HG02943 (cell line): Measurements from ENCODE around the gene ARHGAP4.

ENCODE experiments used
- ATAC-seq: cut with Tn5 transposase; IDR thresholded peaks from one replicate; pipeline ENCODE4 v1.9.1; 2021; ENCODE audit warnings: mild to moderate bottlenecking, low read depth, moderate library complexity; ENCODE audit not compliant: unreplicated experiment

Gene ARHGAP4

DNA sequence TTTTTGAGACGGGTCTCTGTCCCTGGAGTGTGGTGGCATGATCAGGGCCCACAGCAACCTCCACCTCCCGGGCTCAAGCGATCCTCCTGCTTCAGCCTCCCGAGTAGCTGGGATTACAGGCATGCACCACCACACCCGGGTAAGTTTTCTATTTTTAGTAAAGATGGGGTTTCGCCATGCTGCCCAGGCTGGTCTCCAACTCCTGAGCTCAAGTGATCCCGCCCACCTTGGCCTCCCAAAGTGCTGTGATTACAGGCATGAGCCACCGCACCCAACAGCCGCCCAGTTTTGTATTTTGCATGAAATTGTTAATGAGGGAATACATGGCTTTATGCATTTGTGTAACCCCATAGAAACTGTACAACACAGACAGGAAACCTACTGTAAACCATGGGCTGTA, 2.8 kb upstream of the ARHGAP4 start:
- ATAC-seq = no peak

- peak; percentile 78 for ATAC-seq
These were observed 2.1 kb upstream of the ARHGAP4 start for GRCh38 chrX:153927922-153928760.

- ATAC-seq = no peak
These were observed 1.5 kb upstream of the ARHGAP4 start for GRCh38 chrX:153927672-153927921.

DNA sequence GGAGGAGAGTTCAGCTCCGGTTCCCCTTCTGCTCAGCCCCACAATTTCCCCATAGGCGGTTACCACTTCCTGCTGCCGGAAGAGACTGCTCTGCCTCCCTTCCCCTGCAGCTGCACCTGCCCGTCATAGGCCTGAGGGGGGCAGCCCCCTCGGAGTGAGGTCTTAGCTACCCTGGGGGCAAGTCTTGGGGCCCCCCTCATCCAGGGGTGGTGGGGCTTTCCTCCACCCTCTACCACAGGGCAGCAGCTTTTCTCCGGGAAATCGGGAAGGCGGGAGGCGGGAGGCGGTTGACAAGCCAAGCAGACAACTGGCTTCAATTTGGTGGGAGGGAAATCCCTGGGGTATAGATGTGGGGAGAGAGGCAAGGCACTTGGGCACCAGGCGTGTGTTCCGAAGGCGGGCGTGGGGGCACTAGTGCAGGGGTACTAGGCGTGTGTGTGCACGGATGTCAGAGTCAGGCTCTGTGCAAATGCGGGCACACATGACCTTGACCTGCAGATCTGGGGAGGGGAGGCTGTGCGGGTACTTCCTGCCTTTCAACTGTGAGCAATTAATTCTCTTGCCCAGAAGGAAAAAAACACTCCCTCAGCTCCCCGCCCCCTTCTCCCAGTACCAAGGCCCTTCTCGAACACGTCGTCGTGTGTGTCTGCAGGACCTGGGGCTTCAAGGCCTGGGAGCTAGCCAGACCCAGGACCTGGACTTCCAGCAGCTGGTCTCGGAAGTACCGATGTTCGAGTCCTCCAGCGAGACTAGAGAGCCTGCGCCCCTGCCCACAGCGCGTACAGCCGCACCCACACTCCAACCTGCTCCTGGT, 1.0 kb upstream of the ARHGAP4 start:
- ATAC-seq = peak; percentile 36

GRCh38 chrX:153926552-153926857, 441 bp upstream of the ARHGAP4 start:
- ATAC-seq = no peak

DNA sequence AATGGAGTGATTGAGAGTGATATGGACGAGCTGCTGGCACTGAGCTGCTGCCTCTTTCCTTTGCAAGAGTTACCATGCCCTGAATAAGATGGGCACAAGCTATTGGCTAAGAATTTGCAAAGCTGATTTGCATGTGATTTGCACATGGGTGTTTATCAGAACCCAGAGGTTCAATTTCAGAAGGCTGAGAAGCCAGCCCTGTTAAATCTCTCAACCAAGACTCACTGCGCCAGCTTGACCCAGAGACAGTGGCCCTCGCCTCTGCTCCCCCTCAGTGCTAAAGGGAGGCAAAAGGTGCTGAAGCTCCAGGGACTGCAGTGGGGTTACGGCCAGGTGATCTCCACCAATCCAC, 701 bp downstream of the ARHGAP4 start:
- ATAC-seq = no peak

DNA sequence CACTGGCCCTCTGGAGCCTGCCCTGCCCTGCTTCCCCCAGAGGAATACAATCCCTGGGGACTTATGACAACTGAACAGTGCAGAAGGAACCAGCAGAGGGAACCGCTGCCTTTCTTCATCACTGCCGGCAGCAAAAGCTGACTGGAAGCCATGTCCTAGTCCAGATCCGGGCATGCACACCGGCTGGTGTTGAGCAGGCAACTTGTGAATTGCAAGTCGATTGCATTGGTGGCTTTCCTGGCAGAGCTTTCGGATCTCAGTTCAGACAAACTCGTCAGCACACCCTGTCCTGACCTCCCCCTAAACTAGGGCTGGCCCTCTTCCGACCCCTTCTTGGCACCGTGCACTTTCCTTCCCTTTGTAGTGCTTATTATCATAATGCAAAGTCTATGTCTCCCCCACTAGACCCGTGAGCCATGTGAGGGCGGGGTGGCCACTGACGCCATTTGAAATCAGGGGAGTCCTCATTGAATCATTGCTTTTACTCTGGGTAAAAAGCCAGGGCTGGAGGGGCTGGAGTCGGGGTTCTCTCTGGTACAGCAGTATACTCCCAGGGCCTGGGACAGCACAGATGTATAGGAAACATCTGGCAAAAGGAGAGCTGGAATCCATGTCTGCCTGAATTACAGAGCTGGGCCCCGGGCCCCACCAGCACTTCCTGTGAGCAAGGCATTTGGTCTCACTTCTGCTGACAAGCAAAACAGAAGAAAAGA, 1.8 kb downstream of the ARHGAP4 start:
- no peak for ATAC-seq

DNA sequence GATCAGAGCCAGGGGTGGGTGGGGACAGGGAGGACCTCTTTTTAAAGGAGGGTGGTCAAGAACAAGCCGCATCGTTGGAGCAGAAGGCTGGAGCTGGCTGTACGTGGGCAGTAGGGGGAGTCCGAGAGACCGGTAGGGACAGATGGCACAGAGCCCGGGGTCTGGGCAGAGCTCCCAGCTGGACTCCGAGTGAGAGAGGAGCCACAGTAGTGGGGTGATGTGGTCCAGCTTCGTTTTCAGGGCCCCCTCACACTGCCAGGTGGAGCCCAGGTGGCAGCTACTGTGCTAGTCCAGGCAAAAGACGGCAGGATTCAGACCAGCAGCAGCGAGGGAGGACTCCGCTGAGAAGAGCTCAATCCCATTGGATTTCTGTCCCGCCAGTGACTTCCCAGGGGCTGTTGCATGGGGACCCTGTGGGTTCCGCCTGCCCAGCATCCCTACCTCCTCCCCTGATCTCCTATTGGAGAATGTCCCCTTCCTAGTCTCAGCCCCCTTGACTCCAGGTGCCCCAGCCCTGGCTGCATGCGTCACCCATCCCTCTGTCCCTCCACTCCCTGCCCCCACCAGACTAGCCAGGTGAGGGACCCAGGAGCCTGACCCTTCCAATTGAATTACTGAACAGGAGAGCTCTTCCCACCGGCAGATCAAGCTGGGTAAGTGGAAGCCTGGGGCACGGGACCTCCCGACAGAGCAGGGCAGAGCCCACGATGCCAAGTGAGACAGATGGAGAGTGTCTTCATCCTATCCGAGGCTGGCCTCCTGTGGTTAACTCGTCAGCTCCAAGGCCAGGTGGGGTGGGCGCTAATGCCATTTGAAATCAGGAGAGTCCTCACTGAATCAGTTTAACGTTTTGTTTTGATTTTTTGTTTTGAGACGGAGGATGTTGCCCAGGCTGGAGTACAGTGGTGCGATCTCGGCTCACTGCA, 2.9 kb downstream of the ARHGAP4 start:
- no peak for ATAC-seq

DNA sequence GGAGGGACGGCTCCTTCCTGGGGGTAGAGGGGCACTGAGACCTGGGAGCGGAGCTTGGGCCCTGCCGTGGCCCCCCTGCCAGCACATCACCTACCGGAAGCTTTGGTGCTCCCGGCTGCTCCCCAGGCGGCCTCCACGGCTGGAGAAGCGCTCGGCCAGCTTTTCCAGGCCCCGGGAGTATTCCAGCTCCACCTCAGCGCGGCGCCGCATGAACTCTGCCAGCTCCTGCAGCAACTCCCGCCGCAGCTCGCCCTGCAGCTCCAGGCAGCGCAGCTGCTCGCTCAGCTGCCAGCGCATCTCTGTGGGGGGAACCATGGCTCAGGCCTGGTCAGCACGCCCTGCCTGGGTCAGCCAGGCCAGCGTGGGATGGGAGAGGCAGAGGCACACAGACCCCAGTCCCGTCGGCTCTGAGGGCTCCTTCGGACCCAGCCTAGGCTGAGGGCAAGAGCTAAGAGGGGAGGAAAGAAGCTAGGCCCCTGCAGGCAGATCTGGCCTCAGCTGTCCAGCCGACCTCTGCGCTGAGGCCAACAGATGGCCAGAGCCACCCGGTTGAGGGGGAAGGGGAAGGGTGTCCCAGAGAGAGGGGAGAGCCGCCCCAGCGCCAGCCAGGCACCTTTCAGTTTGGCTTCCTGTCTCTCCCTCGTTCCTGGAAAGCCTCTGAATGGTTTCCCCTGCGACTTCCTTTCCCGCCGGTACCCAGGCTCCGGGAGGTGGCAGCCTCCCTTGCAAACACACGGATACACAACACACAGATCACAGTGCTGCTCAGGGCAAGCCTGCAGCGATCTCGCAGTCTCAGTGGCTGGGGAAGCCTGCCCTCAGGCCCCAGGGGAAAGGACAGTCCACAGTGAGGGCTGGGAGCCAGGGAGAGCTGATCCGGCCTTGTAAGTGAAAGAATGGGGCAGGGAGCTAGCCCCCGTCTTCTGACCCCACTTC, 4.3 kb downstream of the ARHGAP4 start:
- ATAC-seq = no peak

DNA sequence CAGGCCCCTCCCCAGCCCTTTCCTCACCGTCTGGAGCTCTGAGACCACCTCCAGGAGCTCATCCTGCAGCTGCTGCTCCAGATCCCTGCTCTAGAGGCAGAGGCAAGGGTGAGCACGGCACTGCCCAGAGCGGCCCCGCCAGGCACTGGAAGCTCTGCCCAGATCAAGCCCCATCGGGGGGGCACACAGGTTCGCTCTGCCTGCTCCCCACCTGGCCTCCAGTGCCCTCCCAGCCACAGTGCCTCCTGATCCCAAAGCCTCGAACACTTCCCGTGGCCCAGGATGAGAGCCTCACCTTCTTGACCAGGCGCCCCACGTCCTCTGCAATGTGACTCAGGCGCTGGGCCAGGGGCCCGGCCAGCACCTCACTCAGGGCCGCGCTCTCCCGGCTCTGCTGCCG, 5.0 kb downstream of the ARHGAP4 start:
- ATAC-seq = no peak

DNA sequence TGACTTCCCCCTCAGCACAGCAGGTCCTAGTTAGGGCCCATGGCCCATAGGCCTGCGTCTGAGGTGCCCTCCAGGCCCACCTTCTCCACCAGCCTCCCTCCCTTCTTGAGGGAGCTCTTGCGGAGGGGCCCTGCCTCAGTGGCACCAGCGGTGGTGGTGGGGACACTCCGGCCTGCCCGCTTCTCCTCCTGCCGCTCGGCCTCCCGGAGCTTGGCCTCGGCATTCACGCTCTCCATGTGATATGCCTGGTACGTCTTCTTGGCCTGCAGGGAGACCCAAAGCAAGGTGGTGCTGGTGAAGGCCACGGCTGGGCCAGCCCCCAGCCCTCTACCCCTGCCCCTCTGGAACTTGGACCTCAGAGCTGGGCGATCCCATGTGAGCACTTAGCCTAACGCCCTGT, 5.5 kb downstream of the ARHGAP4 start:
- no peak for ATAC-seq

DNA sequence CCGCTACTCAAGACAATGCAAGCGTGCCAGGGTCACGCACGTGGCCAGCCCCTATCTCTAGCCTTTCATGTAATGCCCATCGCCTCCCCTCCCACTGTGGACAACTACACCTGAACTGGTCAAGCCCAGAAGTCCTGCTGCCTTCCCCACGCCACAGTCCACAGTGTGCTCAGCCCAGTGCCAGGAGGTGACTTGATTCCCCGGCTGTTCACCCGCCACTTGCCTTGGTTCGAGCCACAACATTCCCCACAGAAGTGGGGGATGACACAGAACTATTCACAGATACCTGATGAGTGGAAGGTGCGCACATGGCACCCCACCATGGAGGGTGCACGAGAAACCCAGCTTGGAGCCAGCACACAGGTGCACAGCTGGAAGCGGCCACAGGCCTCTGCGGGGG, 6.8 kb downstream of the ARHGAP4 start:
- ATAC-seq = no peak

- ATAC-seq = no peak
These were observed 8.2 kb downstream of the ARHGAP4 start for GRCh38 chrX:153917869-153918268.

- ATAC-seq = no peak
These were observed 12.4 kb downstream of the ARHGAP4 start for GRCh38 chrX:153913701-153914100.

DNA sequence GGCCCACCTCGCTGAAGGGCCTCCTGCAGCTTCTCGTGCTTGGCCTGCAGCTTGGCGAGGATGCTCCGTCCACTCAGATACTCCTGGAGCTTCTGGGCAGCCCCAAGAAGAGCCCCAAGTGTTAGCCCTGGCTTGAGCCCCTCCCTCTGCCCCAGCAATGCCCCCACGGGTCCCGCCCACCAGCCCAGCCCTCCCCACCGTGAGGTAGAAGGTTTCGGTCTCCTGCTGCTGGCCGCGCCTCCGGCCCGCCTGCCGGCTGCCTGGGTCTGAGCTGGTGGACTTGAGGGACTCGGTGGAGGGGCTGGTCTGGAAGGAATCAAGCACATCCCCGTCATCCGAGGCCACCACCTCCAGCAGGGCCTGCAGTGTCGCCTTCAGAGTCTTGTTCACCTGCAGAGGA, 12.9 kb downstream of the ARHGAP4 start:
- ATAC-seq = no peak

- no peak for ATAC-seq
These were observed 14.3 kb downstream of the ARHGAP4 start for GRCh38 chrX:153911798-153912197.

DNA sequence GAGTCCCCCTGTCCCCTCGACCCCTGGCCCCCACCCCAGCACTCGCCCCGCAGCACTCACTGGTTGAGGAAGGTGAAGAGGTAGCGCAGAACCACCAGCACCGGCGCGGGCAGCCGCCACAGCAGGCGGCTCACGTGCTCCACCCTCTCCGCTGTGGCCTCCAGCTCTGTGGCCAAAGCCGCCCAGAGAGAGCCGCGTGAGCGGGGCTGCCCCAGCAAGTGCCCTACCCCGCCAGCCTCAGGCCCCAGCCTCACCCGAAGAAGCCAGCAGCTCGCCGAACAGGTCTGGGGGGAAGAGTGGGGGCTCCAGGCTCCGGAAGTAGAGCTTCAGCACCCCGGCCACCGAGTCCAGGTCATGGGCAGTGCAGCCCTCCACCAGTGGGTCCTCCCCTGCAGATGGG, 15.6 kb downstream of the ARHGAP4 start:
- no peak for ATAC-seq

GRCh38 chrX:153909980-153910360, 16.1 kb downstream of the ARHGAP4 start:
- no peak for ATAC-seq
